ENCODE results near the gene THBS2.

GRCh38 chr6:169256518-169256917, 2.9 kb upstream of the THBS2 start:
- no peak for TF ChIP-seq FOS (IDR thresholded peaks at IDR 0.05; ENCODE audit: low read depth, low read length)
- TF ChIP-seq CTCF (conservative IDR thresholded peaks at IDR 0.05; ENCODE audit: low read depth, low read length): no peak
- TF ChIP-seq POLR2A (IDR thresholded peaks at IDR 0.05; ENCODE audit: low read depth, low read length): no peak
- TF ChIP-seq SMC3 (IDR thresholded peaks at IDR 0.05; ENCODE audit: low read depth, low read length): no peak
- TF ChIP-seq MAZ (IDR thresholded peaks at IDR 0.05; ENCODE audit: borderline replicate concordance, low read depth, low read length): no peak
- no peak for TF ChIP-seq USF2 (IDR thresholded peaks at IDR 0.05; ENCODE audit: low read depth, low read length)
- TF ChIP-seq RAD21 (IDR thresholded peaks at IDR 0.05; ENCODE audit: low read length): no peak
- no peak for TF ChIP-seq MXI1 (IDR thresholded peaks at IDR 0.05; ENCODE audit: borderline replicate concordance, low read depth, low read length)
- TF ChIP-seq RCOR1 (IDR thresholded peaks at IDR 0.05; ENCODE audit: insufficient replicate concordance, low read length): no peak
- TF ChIP-seq RFX5 (IDR thresholded peaks at IDR 0.05; ENCODE audit: low read depth, low read length): no peak
- no peak for TF ChIP-seq NFE2L2 (IDR thresholded peaks at IDR 0.05; ENCODE audit: low read depth, low read length)
- no peak for TF ChIP-seq ELK1 (IDR thresholded peaks at IDR 0.05; ENCODE audit: borderline replicate concordance, low read depth, low read length)
- no peak for TF ChIP-seq CEBPB (IDR thresholded peaks at IDR 0.05; ENCODE audit: low read depth, low read length)
- no peak for TF ChIP-seq CHD1 (IDR thresholded peaks at IDR 0.05; ENCODE audit: low read depth, low read length)
